DMS 273 (cell line): ENCODE measurements around the gene GLUL.
A peak's percentile ranks its signal among the peaks of the same experiment; 100 is the strongest.

ENCODE experiments used
- DNase-seq: peaks from one replicate; lab custom pipeline; 2025; ENCODE audit not compliant: unreplicated experiment; lab: John Stamatoyannopoulos, UW

Gene GLUL

DNA sequence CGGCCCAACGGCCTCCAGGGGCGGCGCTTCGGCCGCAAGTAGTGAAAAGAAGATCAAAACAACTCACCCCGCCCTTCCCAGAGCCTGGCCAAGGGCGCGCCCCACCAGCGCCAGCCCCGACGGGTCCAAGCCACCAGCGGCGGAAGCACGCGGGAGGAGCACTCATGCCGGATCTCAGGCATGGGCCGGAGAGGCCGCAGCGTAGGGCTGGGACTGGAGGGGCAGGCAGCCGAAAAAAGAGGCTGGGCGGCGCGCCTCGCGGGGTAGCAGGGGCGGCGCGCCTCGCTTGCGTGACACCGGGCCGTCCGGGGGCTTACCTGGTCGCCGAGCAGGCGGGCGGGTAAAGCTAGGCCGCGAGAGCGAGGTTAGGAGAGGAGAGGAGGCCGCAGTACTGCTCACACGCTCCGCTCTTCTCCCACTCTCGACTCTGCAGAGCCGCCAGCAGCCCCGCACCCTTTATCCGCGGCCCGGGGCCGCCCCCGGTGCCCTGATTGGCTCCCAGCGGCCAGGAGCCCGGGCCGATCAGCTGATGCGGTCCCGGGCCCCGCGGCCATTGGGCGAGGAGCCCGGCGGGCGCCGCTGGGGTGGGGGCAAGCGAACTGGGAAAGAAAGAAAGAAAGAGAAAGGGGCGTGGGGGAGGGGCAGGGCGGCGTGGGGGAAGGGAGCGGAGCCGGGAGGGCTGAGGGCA is at the start of gene GLUL:
TSS of gene GLUL (minus strand) at position 429 of the 688 bp plus-strand sequence. CDS start 3,053 bp downstream, outside the sequence.
- peak; percentile 98 for DNase-seq

DNA sequence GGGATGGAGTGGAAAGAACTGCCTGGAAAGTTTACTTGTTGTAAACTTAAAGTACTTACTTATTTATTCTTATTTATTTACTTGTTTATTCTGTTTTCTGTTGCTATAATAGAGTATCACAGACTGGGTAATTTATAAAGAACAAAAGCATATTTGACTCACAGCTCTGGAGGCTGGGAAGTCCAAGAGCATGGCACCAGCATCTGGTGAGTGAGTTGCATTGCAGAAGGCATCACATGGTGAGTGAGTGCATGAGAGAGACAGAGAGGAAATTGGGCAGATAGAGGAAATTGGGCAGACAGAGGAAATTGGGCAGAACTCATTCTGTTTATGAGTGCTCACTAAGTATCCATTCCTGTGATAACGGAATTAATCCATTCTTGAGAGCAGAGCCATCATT is 46.7 kb upstream of the GLUL start:
- no peak for DNase-seq

DNA sequence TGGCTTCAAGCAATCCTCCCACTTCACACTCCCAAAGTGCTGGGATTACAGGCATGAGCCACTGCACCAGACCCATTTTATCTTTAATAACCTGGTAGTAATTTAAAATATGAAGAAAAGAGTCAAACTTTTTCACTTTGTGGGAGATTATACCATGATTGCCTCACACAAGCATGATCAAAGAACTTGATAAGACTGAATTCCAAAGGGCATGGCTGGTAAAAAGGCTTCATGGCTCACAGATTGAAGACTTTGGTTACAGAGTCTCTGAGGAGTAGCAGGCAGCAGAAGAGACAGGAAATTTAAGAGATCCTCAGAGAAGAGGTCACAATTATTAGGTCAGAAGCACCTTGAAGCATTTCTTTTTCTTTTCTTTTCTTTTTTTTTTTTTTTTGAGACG is 42.0 kb upstream of the GLUL start:
- no peak for DNase-seq

DNA sequence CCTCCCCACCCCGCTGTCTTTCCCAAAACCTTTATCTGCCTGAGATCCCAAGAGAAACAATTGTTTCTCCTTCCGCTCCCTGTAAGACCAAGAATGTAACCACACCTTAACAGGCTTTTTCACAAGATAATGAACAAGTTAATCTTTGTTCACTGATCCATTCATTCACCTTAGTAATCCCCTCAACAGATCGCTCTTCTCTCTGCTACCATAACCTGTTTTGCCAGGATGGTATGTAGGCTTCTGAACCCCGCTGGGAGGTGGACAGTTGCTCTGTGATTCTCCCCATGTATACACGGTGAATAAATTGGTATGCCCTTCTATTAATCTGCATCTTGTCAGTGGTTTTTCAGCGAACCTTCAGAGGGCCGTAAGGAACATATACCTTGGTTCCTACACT is 39.7 kb upstream of the GLUL start:
- DNase-seq, result no peak

DNA sequence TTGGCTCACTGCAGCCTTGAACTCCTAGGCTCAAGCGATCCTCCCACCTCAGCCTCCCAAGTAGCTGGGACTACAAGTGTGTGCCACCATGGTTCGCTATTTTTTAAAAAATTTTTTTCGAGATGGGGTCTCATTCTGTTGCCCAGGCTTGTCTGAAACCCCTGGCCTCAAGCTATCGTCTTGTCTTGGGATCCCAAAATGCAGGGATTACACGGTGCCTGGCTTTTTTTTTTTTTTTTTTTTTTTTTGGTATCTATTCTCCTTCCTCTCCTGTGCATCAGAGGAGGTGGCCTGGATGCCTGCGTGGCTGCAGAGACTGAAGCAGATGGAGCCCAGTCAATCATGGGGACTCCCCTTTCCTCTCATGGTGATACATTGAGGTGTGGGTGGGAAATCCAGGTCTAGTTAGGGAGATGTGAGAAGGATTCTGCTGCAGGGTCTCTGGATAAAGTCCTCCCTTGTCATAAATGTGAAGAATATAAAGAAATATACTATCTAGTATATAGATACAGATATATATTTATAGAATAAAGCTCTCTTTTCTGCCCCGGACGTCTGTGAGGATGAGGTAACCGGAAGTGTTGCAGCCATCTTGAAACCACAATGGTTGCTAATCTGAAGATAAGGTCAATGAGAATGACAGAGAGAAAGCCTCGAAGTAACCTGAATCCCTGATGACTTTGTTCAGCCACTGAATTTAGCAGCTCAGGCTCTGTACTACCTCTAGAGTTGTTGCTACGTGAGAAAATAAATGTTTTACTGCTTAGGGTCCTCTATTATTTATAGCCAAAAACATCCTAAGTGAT is 38.9 kb upstream of the GLUL start:
- no peak for DNase-seq

DNA sequence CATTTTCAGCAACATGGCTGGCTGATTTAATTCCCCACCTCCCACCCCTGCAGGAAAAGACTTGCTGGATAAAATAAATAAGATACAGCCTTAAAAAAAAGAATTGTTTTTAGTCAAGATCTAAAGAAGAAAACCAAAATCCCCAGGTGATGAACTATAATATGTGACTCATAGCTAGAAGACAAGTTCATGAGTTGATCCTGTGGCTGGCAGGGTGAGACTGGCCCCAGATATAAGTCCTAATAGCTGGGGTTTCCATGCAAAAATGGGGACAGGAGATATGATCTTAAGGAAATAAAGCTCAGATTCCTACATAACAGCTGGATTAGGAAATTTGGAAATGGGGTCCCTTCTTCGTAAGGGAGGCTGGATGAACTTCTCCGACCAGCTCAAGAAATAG is 36.5 kb upstream of the GLUL start:
- DNase-seq, result no peak

DNA sequence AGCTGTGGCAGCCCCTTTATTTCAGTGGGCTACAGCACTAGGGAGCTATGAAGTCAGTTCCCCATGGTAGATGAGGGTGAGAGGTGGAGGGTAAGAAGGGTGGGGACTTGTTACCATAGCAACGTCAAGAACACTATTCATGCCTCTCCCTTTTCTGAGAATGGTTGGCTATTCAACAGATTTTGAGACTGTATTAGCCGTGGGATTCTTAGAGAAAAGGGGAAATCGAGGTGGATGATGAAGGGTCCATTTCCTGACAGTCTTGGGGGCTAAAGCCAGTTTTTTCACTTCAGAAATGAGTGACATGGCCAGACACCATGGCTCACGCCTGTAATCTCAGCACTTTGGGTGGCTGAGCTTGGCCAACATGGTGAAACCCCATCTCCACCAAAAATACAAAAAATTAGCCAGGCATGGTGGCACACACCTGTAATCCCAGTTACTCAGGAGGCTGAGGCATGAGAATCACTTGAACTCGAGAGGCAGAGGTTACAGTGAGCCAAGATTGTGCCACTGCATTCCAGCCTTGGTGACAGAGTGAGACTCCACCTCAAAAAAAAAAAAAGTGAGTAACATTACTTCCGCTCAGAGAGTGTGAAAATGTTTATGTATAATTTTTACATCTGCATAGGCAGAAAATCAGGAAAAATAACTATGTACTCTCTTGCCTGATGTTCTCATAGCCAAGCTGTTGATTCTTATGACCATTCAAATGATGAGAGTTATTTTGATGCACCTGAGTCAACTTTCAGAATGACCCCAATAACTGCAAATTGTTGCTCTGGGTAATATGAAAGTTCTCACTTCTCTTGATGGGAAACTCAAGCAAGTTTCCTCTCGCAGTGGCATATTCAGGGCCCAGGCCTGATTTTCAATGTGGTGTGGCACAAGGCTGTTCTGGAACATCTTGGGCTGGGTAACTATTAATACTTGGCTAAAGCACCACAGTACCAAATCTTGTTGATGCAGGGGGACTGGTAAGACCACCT is 35.1 kb upstream of the GLUL start:
- DNase-seq, result no peak

DNA sequence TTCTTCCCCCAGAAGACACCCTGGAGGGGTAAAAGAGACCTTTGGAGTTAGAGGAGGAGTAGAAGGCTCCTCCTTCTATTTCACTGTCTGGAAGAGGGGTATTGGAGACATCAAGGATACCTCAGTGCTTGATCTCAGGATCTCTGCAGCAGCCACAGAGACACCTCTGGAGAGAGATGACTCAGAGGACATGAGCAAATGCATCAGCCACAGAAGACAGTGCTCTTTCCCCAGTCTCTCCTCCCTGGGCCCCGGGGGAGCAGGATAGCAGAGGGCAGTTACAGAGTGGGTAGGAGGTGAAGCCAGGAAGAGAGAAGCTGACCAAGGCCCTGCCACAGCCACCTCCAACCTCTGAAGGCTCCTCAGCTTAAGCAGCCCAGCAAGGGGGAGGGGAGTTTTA is 24.2 kb upstream of the GLUL start:
- no peak for DNase-seq

DNA sequence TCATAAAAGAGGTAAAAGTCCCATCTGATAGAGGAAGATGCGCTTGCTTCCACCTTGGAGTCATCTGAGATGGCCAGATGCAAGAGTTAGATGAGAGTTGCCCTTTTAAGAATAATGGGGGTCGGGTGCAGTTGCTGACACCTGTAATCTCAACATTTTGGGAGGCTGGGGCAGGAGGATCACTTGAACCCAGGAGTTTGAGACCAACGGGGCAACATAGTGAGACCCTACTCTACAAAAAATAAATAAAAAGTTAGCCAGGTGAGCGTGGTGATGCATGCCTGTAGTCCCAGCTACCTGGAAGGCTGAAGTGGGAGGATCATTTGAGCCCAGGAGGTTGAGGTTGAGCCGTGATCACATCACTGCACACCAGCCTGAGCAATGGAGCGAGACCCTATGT is 22.4 kb upstream of the GLUL start:
- DNase-seq, result no peak

DNA sequence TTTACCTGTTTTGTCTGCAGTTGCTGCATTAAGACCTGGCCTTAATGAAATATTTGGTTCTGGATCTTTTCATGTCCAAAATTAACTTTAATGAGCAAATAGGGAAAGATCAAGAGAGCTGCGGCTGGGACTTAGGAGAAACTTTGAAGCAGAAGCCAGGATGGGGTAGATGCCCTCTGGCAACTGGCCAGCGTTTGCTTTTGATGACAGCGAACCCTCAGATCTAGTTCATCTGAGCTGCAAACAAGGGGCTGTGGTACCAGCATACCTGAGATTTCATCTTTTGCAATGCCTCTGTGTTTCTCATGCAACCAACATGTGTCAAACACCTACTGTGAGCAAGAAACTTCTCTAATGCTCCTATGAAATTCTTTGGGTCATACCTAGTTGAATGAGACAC is 21.9 kb upstream of the GLUL start:
- no peak for DNase-seq

DNA sequence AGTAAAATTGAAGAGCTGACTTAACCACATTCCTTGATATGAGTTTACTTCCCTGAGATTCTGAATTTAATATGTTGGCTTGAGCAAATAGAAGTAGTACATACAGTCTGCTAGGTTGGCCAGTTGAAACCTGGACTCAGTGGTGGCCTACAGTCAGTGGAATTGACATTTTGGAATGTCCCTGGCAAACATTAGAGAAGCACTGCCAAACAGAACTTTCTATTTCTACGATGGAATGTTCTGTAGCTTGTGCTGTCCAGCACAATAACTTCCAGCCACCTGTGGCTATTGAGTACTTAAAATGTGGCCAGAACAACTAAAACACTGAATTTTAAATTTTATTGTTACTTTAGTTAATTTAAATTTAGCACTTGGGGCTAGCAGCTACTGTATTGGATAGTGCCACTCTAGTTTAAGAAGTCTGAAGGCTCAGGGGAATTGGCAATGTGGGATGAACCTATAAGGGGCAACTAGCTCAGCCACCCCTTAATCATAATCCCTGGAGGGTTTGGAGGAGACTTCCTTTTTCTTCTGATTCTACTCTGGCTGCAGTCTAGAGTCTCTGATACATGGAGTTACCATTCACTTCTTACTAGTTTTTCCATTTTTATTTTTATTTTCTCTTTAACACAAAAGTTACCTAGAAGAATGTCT is 19.2 kb upstream of the GLUL start:
- no peak for DNase-seq

DNA sequence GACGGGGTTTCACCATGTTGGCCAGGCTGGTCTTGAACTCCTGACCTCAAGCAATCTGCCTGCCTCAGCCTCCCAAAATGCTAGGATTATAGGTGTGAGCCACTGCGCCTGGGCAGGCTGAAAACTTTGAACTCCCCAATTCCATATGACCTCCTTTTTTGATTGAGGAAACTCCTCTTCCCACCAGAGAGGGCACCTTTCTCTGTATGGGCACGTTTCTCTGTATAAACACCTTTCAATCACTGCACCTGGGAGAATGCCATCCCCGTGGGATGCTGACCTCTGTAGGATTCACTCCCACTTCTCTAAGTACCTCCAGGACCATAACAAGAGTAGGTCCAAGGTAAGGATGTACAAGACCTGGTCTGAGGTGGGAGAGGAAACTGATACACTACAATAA is 18.5 kb upstream of the GLUL start:
- DNase-seq, result no peak

DNA sequence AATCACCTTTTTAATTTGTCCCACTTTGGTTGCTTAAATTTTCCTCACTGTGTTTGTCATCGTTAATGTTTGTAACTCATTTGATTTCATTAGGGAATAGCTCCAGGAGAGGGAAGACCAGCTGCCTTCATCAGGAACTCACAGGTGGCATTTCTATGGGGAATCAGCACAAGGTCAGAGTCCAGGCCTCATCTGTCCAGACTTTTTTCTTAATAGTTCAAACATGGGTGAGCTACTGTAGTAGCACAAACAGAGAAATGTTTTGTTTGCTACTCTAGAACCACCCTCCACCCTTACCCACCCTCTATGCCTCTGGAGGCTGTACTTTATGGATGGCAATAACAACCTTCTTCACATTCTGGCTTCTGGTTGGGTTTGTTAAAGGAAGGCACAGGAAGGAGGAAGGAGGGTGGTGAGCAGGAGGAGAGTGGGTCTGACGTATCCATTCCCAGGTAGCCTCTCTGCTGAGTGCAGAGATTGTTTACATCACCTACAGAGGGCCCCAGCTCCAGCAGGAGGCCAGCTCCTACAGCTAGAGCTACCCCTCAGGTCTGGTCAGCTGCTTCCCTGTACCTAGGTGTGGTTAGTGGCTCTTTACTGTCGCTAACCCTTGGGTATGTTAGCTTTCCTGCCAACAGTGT is 17.0 kb upstream of the GLUL start:
- no peak for DNase-seq

DNA sequence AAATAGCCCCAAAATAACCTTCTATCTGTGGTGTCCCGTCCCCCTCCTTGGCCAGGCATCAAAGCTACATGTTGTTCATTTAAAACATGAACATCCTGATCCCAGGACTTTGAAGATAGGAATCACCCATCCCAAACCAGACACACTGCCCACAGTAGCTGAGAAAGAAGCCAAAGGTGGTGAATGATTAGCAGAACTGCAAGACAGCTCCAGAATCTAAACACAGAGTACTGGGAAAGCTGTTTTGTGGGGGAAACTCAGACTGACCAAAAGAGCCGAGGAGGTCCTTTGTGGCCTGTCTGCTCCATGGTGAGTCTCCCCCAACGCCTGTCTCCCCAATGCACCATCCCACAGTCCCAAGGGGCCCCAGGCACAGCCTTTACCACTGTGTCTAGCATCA is 16.1 kb upstream of the GLUL start:
- DNase-seq, result no peak

DNA sequence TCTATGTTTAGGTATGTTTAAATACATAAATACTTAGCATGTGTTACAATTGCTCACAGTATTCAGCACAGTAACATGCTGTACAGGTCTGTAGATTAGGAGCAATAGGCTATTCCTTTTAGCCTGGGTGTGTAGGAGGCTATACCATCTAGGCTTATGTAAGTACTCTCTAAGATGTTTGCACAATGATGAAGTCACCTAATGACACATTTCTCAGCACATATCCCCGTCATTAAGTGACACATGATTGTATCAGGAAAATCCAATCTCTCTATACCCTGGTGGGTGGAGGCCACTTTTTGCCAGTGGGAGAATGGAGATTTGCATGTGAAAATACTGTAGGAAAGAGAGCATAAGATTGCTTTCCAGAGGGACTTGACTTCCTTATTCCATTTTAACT is 14.4 kb upstream of the GLUL start:
- DNase-seq, result no peak

DNA sequence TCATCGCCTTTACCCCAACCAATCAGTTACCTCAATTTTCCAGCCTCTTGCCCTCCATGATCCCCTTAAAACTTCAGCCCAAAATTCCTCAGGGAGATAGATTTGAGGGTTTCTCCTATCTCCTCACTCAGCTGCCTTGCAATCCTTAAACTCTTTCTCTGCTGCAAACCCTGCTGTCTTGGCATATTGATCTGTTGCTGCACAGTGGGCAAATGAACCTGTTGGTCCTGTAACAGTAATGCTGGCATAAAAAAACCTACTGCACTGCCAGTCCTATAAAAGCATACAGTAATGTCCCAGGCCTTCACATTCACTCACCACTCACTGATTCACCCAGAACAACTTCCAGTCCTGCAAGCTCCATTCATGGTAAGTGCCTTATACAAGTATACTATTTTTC is 14.0 kb upstream of the GLUL start:
- DNase-seq, result no peak

DNA sequence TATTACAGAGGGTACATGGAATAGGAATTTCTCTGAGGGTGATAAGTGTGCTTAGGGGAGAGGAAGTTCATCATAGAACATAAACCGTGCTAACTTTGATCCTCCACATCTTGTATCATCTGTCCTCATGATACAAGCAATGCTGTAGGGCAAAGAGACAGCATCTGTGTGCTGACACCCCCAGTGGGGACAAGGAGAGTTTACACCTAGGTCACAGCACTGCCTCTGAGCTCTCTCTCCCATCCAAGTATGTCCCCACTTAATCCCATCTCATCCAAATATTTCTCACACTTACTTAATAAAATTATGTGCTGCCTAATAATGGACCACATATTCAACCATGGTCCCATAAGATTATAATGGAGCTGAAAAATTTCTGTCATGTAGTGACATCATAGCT is 13.2 kb upstream of the GLUL start:
- DNase-seq, result peak; percentile 27

DNA sequence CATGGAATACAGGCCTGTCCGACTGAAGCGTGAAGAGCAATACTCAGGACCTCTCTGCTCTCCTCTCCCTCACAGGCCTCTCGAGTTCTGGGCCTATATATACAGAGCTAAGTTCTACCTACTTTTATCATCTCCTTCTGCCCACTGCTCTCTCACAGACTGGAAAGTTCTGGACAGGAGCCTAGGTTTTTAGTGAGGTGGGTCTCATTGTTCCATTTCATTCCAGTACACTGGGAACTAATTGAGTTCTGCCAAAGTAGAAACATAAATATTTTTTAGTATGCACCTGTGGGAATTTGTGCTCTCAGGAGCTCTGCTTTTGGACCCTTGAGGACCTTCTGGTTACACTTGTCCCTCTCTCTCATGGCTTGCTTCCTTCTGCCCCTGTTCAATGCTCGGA is 9.0 kb upstream of the GLUL start, which contains the start of gene TEDDM1:
TSS of gene TEDDM1 (minus strand) at position 101 of the 400 bp plus-strand sequence. CDS start 182 bp downstream, outside the sequence.
- no peak for DNase-seq

DNA sequence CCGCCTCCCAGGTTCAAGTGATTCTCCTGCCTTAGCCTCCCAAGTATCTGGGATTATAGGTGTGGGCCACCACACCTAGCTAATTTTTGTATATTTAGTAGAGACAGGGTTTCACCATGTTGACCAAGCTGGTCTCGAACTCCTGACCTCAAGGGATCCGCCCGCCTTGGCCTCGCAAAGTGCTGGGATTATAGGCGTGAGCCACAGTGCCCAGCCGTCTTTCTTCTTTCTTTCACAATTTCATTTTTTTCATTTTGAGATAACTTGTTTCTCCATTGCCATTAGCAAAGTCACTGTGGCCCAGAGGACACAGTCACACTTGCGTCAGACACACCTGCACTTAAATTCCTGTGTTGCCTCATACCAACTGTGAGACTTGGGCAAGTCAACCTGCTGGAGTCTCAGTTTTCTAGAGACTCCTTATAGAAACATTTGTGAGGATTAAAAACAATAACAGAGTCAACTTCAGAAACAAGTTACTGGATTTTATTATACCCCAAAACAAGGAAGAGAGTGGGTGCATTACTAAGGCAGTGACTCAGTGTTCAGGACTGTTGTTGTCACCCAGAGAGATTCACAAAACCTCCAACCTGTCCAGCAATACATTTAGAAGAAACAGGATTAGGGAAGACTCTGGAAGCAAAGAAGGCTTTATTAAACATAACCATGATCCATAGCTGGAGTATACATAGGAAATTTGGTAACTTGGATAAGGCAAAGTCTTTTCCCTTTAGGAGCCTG is 6.2 kb upstream of the GLUL start:
- no peak for DNase-seq

DNA sequence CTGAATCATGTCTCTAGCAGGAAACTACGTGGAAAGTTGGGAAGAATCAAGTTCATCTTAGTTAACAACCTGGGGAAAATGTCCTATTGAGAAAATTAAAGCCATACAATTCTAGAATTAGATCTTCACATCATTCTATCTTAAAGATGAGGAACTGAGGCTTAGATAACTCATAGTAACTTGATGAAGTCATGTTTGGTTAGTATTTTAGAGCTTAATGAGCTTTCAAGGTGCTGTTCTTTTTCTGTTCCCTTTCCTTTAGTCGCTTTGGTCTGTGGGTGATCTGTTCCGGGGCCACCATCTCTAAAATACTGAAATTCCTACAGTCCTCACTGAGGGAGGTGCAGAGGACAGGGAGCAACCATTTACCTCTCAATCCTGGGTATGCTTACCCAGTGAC is 4.3 kb upstream of the GLUL start:
- no peak for DNase-seq
